Stimulated activated effector memory CD8-positive, alpha-beta T cell treated with anti-CD3 and anti-CD28 coated beads, Interleukin-12 subunit alpha, Interleukin-12 subunit beta, amount 100 ng/mL, for 72 hours (primary cell): ENCODE data around the gene FLVCR1.
"Not testable (repeated sequence)": the region's sequence is repeated elsewhere in the genome, so short reads cannot be mapped to it uniquely, and the experiment has no call there.

ENCODE experiments used
- ATAC-seq: fragments of 150-1000 bp; cut with Tn5 transposase; 2 replicates; pipeline ENCODE4 v1.10.0; 2021
- DNase-seq, 2 donors: peaks; one replicate each; pipeline ENCODE4 v3.0.0; 2021 to 2022; ENCODE audit warnings: low spot score in 2 of 2
- H3K27ac Mint-ChIP-seq: one replicate; pipeline ENCODE4 v1.8.0; 2022; ENCODE audit warnings: mild to moderate bottlenecking, mixed read lengths
- H3K36me3 Mint-ChIP-seq: one replicate; pipeline ENCODE4 v1.8.0; 2022; ENCODE audit warnings: mild to moderate bottlenecking, mixed read lengths
- H3K4me1 Mint-ChIP-seq: one replicate; pipeline ENCODE4 v1.8.0; 2022; ENCODE audit warnings: mixed read lengths
- H3K4me3 Mint-ChIP-seq: one replicate; pipeline ENCODE4 v1.8.0; 2022; ENCODE audit warnings: mild to moderate bottlenecking, mixed read lengths
- H3K9me3 Mint-ChIP-seq: one replicate; pipeline ENCODE4 v1.8.0; 2022; ENCODE audit warnings: mixed read lengths

FLVCR1 gene

GRCh38 chr1:212847549-212847948 lies 10.5 kb upstream of the FLVCR1 start, which contains the start of gene SPATA45:
Gene SPATA45, minus strand, starts transcription at chr1:212847649. Its CDS starts 11,500 bp downstream, at chr1:212836149.
- H3K9me3 Mint-ChIP-seq = peaks cover 2% of the 10 kb centered on the region
- H3K4me3 Mint-ChIP-seq = no peak within 1 kb of the TSS
- no peaks in the 10 kb centered on the region for H3K36me3 Mint-ChIP-seq
- no peak for DNase-seq
- no peaks in the 10 kb centered on the region for H3K4me1 Mint-ChIP-seq
- H3K27ac Mint-ChIP-seq = no peak within 1 kb of the TSS
- ATAC-seq = no peak

GRCh38 chr1:212852105-212852688 lies 5.9 kb upstream of the FLVCR1 start:
- Mint-ChIP-seq H3K36me3 (no peaks in the 10 kb centered on the region), H3K4me1 (no peaks in the 10 kb centered on the region), H3K9me3 (peaks cover 2% of the 10 kb centered on the region), H3K4me3 (no peak overlapping the region), H3K27ac (no peak overlapping the region)
- ATAC-seq (no peak), DNase-seq (no peak)

GRCh38 chr1:212853658-212854057 lies 4.4 kb upstream of the FLVCR1 start:
- Mint-ChIP-seq H3K27ac (no peak overlapping the region), H3K36me3 (peaks cover 5% of the 10 kb centered on the region)
- no peak for ATAC-seq

GRCh38 chr1:212856755-212857154 lies 1.3 kb upstream of the FLVCR1 start:
- no peak overlapping the region for H3K27ac Mint-ChIP-seq
- no peak for ATAC-seq

More at GRCh38 chr1:212853658-212854057, 4.4 kb upstream of the FLVCR1 start:
- Mint-ChIP-seq H3K4me3 (no peak overlapping the region), H3K9me3 (peaks cover 2% of the 10 kb centered on the region), H3K4me1 (peaks cover 6% of the 10 kb centered on the region)
- DNase-seq = no peak

GRCh38 chr1:212858461-212859265 lies 588 bp downstream of the FLVCR1 start:
- no peak for DNase-seq
- H3K4me3 Mint-ChIP-seq = no peak overlapping the region
- H3K9me3 Mint-ChIP-seq = no peaks in the 10 kb centered on the region
- ATAC-seq = peak; percentile 55
- H3K36me3 Mint-ChIP-seq = peaks cover 13% of the 10 kb centered on the region
- peak overlapping the region; percentile 97 for H3K27ac Mint-ChIP-seq
- peaks cover 19% of the 10 kb centered on the region for H3K4me1 Mint-ChIP-seq

More at GRCh38 chr1:212856755-212857154, 1.3 kb upstream of the FLVCR1 start:
- DNase-seq = no peak
- peaks cover 2% of the 10 kb centered on the region for H3K9me3 Mint-ChIP-seq
- H3K36me3 Mint-ChIP-seq = peaks cover 12% of the 10 kb centered on the region
- H3K4me1 Mint-ChIP-seq = peaks cover 13% of the 10 kb centered on the region
- H3K4me3 Mint-ChIP-seq = no peak overlapping the region

- no peak overlapping the region for H3K27ac Mint-ChIP-seq
- ATAC-seq = no peak
- H3K9me3 Mint-ChIP-seq = no peaks in the 10 kb centered on the region
- no peak overlapping the region for H3K4me3 Mint-ChIP-seq
- H3K36me3 Mint-ChIP-seq = peaks cover 36% of the 10 kb centered on the region
- H3K4me1 Mint-ChIP-seq = peaks cover 19% of the 10 kb centered on the region
- DNase-seq = no peak
Measured at GRCh38 chr1:212860713-212861581, 2.9 kb downstream of the FLVCR1 start.

- Mint-ChIP-seq H3K4me1 (peaks cover 19% of the 10 kb centered on the region), H3K36me3 (peaks cover 49% of the 10 kb centered on the region)
- DNase-seq = no peak
Measured at GRCh38 chr1:212862111-212862690, 4.1 kb downstream of the FLVCR1 start.

GRCh38 chr1:212863345-212863744 lies 5.3 kb downstream of the FLVCR1 start:
- H3K9me3 Mint-ChIP-seq, ATAC-seq, H3K4me3 Mint-ChIP-seq, DNase-seq: not testable (repeated sequence)
- peaks cover 13% of the 10 kb centered on the region for H3K4me1 Mint-ChIP-seq
- H3K27ac Mint-ChIP-seq = peak overlapping the region; percentile 3
- H3K36me3 Mint-ChIP-seq = peaks cover 56% of the 10 kb centered on the region

More at GRCh38 chr1:212862111-212862690, 4.1 kb downstream of the FLVCR1 start:
- H3K9me3 Mint-ChIP-seq = no peaks in the 10 kb centered on the region
- no peak for ATAC-seq
- no peak overlapping the region for H3K4me3 Mint-ChIP-seq
- no peak overlapping the region for H3K27ac Mint-ChIP-seq

GRCh38 chr1:212864201-212864600 lies 6.1 kb downstream of the FLVCR1 start:
- H3K4me1 Mint-ChIP-seq = peaks cover 8% of the 10 kb centered on the region
- peaks cover 59% of the 10 kb centered on the region for H3K36me3 Mint-ChIP-seq
- ATAC-seq (no peak), DNase-seq (no peak)
- H3K9me3 Mint-ChIP-seq = no peaks in the 10 kb centered on the region
- no peak overlapping the region for H3K4me3 Mint-ChIP-seq
- peak overlapping the region; percentile 3 for H3K27ac Mint-ChIP-seq

- DNase-seq = no peak
- H3K4me3 Mint-ChIP-seq = no peak overlapping the region
- H3K9me3 Mint-ChIP-seq = no peaks in the 10 kb centered on the region
- peaks cover 6% of the 10 kb centered on the region for H3K4me1 Mint-ChIP-seq
- peaks cover 85% of the 10 kb centered on the region for H3K36me3 Mint-ChIP-seq
- no peak overlapping the region for H3K27ac Mint-ChIP-seq
- no peak for ATAC-seq
Measured at GRCh38 chr1:212867192-212867591, 9.1 kb downstream of the FLVCR1 start.

- Mint-ChIP-seq H3K4me1 (peaks cover 8% of the 10 kb centered on the region), H3K4me3 (no peak overlapping the region), H3K36me3 (peaks cover 96% of the 10 kb centered on the region), H3K27ac (peak overlapping the region; percentile 40), H3K9me3 (no peaks in the 10 kb centered on the region)
- ATAC-seq (no peak), DNase-seq (no peak)
Measured at GRCh38 chr1:212871976-212872375, 13.9 kb downstream of the FLVCR1 start.

GRCh38 chr1:212873518-212873917 lies 15.4 kb downstream of the FLVCR1 start:
- ATAC-seq (no peak), DNase-seq (no peak)
- Mint-ChIP-seq H3K9me3 (no peaks in the 10 kb centered on the region), H3K4me1 (peaks cover 8% of the 10 kb centered on the region), H3K4me3 (no peak overlapping the region), H3K27ac (no peak overlapping the region), H3K36me3 (peaks cover 96% of the 10 kb centered on the region)

- H3K27ac Mint-ChIP-seq = no peak overlapping the region
- H3K4me3 Mint-ChIP-seq = no peak overlapping the region
- DNase-seq (no peak), ATAC-seq (no peak)
- H3K36me3 Mint-ChIP-seq = peaks cover 89% of the 10 kb centered on the region
- peaks cover 8% of the 10 kb centered on the region for H3K4me1 Mint-ChIP-seq
- no peaks in the 10 kb centered on the region for H3K9me3 Mint-ChIP-seq
Measured at GRCh38 chr1:212878418-212878817, 20.3 kb downstream of the FLVCR1 start.

- Mint-ChIP-seq H3K4me1 (peaks cover 2% of the 10 kb centered on the region), H3K27ac (no peak overlapping the region), H3K36me3 (peaks cover 87% of the 10 kb centered on the region), H3K4me3 (no peak overlapping the region), H3K9me3 (no peaks in the 10 kb centered on the region)
- ATAC-seq (no peak), DNase-seq (no peak)
Measured at GRCh38 chr1:212879947-212880690, 22.0 kb downstream of the FLVCR1 start.
